ENCODE results near the gene NFIC. TPM values are rescaled to one million over a fixed set of nuclear protein-coding genes. Genes with fewer than 3 reads are reported as not detected.

The NFIC gene
- total RNA-seq, 1 experiment from 2014 or later: 8.0 TPM

- H3K4me3 Mint-ChIP-seq: no peak overlapping the region
- Histone ChIP-seq H3K79me2 (ENCODE audit: insufficient read depth, low read length) (no peaks in the 10 kb centered on the region), H3K9me3 (ENCODE audit: control insufficient read depth, low read depth, low read length) (no peaks in the 10 kb centered on the region), H3T11ph (ENCODE audit: low read length) (no peak overlapping the region), H4K5ac (ENCODE audit: insufficient read length, low read depth, low read length) (no peak overlapping the region), H3K79me1 (ENCODE audit: insufficient read depth, low read depth, low read length, poor library complexity, severe bottlenecking) (no peaks in the 10 kb centered on the region), H2BK20ac (ENCODE audit: low read depth, low read length, poor library complexity, severe bottlenecking) (no peak overlapping the region), H3K23me2 (ENCODE audit: insufficient read length, low read depth, low read length, poor library complexity, severe bottlenecking) (no peaks in the 10 kb centered on the region), H4K8ac (replicated peaks; ENCODE audit: insufficient read length, low read depth, low read length) (no peak overlapping the region), H3K23ac (ENCODE audit: insufficient read length, low read depth, low read length) (no peak overlapping the region), H3K4me1 (ENCODE audit: insufficient read depth, low read length) (no peaks in the 10 kb centered on the region; the same call in 1 of the 2 replicates), H2BK12ac (ENCODE audit: insufficient read length, low read depth, low read length) (no peak overlapping the region), H3K56ac (ENCODE audit: insufficient read length, low read depth, low read length) (no peak overlapping the region), H4K20me1 (ENCODE audit: control insufficient read depth, insufficient read depth, insufficient read length) (peaks cover 2% of the 10 kb centered on the region), H3K4me2 (ENCODE audit: insufficient read depth, insufficient read length, low read length) (peak overlapping the region; percentile 27), H2AK5ac (ENCODE audit: insufficient read length, low read length) (no peak overlapping the region), H3K27ac (ENCODE audit: insufficient read length, low read depth, low read length) (no peak overlapping the region), H3K27me3 (ENCODE audit: insufficient read depth, low read length) (peaks cover 77% of the 10 kb centered on the region), H2BK15ac (ENCODE audit: low read depth, low read length) (no peak overlapping the region), H2BK5ac (ENCODE audit: insufficient read length, low read length) (no peak overlapping the region), H3K14ac (ENCODE audit: insufficient read depth, low read length) (no peak overlapping the region), H3K9ac (ENCODE audit: extremely low read depth, insufficient read length, low read length) (no peak overlapping the region), H3K4ac (ENCODE audit: low read depth, low read length) (no peak overlapping the region), H2AFZ (ENCODE audit: low read length) (no peak overlapping the region), H2BK120ac (ENCODE audit: low read depth, low read length, poor library complexity, severe bottlenecking) (no peak overlapping the region), H4K91ac (ENCODE audit: insufficient read length, low read depth, low read length) (no peak overlapping the region), H3K18ac (ENCODE audit: insufficient read length, low read depth, low read length) (no peak overlapping the region)
- WGBS (ENCODE audit: extremely low coverage, insufficient read length, low lambda C conversion rate): no CpG with 5 or more reads among the region's 81 CpGs
- H3K9me3 Mint-ChIP-seq: peaks cover 11 to 22% of the 10 kb centered on the region in 2 experiments
- H3K27ac Mint-ChIP-seq: no peak overlapping the region
- peaks cover 3 to 28% of the 10 kb centered on the region in 2 experiments; a peak in 3 of 4 replicates for H3K4me1 Mint-ChIP-seq
- peaks cover 0 to 4% (median 0%) of the 10 kb centered on the region in 3 experiments; a peak in 3 of 7 replicates for H3K36me3 Mint-ChIP-seq (ENCODE audit: insufficient read depth in 1 of 3, low read depth in 3 of 3)
- no peak for DNase-seq
- H3K27me3 Mint-ChIP-seq (ENCODE audit: low read depth): peaks cover 89% of the 10 kb centered on the region
- TF ChIP-seq CTCF (conservative IDR thresholded peaks at IDR 0.05): no peak
These were observed 6.4 kb upstream of the NFIC start for GRCh38 chr19:3359919-3360420.
